Nephron progenitor cell (in vitro differentiated cells): ENCODE data around the gene WDR13.
A peak's percentile ranks its signal among the peaks of the same experiment; 100 is the strongest.
"Not testable (repeated sequence)": the region's sequence is repeated elsewhere in the genome, so short reads cannot be mapped to it uniquely, and the experiment has no call there.

Experiments used
- DNase-seq: peaks from one replicate; pipeline ENCODE4 v3.0.0; 2021
- H3K27ac Mint-ChIP-seq: 2 replicates; pipeline ENCODE4 v1.8.0; 2021; ENCODE audit warnings: mild to moderate bottlenecking, moderate library complexity, mixed read lengths
- H3K27me3 Mint-ChIP-seq: 2 replicates; pipeline ENCODE4 v1.8.0; 2021; ENCODE audit warnings: mild to moderate bottlenecking, low read depth, mixed read lengths; ENCODE audit not compliant: poor library complexity
- H3K36me3 Mint-ChIP-seq: 2 replicates; pipeline ENCODE4 v1.8.0; 2021; ENCODE audit warnings: low read depth, mixed read lengths
- H3K4me1 Mint-ChIP-seq: 2 replicates; pipeline ENCODE4 v1.8.0; 2021; ENCODE audit warnings: mixed read lengths
- H3K4me3 Mint-ChIP-seq: 2 replicates; pipeline ENCODE4 v1.8.0; 2021; ENCODE audit warnings: mild to moderate bottlenecking, moderate library complexity, mixed read lengths
- H3K9me3 Mint-ChIP-seq: 2 replicates; pipeline ENCODE4 v1.8.0; 2021; ENCODE audit warnings: mild to moderate bottlenecking, moderate library complexity, mixed read lengths
- TF ChIP-seq, protein P1 (sequence below): fragments of 200-600 bp; sonication (generic); IDR thresholded peaks from 2 replicates; pipeline ENCODE4 v1.5.0; 2021; ENCODE audit warnings: antibody characterized with exemption

WDR13 gene

DNA sequence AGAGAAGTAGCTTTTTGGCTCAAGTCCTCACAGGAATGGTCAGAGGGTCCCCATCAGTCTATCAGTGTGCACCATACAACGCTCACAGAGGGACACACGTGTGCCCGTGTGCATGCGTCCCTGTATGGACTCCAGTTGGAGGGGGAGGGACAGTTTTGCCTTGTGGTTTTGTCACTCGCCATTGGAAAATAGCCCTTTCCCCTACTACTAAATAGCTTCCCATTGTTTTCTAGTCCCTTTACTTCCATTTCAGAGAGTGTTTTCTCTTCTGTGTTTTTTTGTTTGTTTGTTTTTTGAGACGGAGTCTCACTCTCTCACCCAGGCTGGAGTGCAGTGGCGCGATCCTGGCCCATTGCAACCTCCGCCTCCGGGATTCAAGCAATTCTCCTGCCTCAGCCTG, 34.9 kb downstream of the WDR13 start:
- Mint-ChIP-seq H3K4me3 (no peak overlapping the region), H3K36me3 (no peaks in the 10 kb centered on the region), H3K27me3 (no peaks in the 10 kb centered on the region), H3K9me3 (peaks cover 23% of the 10 kb centered on the region), H3K27ac (no peak overlapping the region), H3K4me1 (no peaks in the 10 kb centered on the region)
- no peak for DNase-seq
- TF ChIP-seq, protein P1, sequence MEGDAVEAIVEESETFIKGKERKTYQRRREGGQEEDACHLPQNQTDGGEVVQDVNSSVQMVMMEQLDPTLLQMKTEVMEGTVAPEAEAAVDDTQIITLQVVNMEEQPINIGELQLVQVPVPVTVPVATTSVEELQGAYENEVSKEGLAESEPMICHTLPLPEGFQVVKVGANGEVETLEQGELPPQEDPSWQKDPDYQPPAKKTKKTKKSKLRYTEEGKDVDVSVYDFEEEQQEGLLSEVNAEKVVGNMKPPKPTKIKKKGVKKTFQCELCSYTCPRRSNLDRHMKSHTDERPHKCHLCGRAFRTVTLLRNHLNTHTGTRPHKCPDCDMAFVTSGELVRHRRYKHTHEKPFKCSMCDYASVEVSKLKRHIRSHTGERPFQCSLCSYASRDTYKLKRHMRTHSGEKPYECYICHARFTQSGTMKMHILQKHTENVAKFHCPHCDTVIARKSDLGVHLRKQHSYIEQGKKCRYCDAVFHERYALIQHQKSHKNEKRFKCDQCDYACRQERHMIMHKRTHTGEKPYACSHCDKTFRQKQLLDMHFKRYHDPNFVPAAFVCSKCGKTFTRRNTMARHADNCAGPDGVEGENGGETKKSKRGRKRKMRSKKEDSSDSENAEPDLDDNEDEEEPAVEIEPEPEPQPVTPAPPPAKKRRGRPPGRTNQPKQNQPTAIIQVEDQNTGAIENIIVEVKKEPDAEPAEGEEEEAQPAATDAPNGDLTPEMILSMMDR, result no peak

DNA sequence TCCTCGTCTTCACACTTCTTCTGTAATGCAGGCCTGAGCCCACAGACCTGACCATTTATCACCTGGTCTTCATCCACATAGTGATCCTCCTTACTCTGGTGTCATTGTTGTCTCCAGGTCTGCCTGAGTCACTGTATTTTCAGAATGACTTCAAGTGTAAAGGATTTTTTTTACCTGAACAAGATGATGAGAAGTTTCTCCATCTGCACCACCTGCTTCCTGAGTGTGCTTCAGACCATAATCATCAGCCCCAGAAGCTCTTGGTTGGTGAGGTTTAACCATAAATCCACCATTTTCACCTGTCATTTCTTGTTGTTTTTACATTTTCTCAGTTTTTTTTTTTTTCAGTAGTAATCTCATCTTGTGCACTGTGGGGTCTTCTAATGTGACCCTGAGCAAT, 39.0 kb downstream of the WDR13 start:
- Mint-ChIP-seq H3K27me3 (no peaks in the 10 kb centered on the region), H3K9me3 (peaks cover 26% of the 10 kb centered on the region), H3K4me1 (no peaks in the 10 kb centered on the region), H3K36me3 (no peaks in the 10 kb centered on the region), H3K4me3 (no peak overlapping the region), H3K27ac (no peak overlapping the region)
- no peak for DNase-seq
- TF ChIP-seq, protein P1, result no peak

DNA sequence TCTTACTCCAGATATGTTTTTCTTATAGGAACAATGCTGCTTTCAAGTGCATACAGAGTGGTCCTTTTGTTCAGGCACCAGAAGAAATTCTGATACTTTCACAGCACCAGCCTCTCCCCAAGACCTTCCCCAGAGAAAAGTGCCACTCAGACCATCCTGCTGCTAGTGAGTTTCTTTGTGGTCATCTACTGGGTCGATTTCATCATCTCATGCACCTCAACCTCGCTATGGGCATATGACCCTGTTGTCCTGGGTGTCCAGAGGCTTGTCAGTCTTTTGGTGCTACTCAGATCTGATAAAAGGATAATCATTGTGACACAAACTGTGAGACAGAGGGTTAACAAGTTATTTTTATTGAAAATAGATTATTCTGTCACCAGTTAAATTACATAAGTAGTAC, 39.5 kb downstream of the WDR13 start:
- Mint-ChIP-seq H3K27ac (no peak overlapping the region), H3K4me1 (no peaks in the 10 kb centered on the region), H3K9me3 (peaks cover 26% of the 10 kb centered on the region), H3K36me3 (no peaks in the 10 kb centered on the region), H3K4me3 (no peak overlapping the region), H3K27me3 (no peaks in the 10 kb centered on the region)
- TF ChIP-seq, protein P1, result no peak
- DNase-seq, result no peak

DNA sequence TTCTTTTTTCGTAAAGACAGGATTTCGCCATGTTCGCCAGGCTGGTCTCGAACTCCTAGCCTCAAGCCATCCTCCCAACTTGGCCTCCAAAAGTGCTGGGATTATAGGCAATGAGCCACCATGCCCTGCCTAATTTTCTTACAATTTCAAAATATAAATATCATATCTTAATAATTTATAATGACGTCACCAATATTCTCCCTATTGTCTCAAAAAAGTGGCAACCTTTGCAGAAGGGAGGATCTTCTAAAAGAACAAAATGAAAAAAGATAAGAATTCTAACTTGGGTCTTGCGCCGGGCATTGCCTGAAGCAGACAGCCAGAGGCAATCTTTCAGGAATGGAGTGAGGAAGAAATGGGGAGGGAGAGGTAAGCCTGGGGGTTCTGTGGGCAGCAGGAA, 48.4 kb downstream of the WDR13 start:
- TF ChIP-seq, protein P1, result no peak
- Mint-ChIP-seq H3K27me3 (no peaks in the 10 kb centered on the region), H3K27ac (no peak overlapping the region), H3K36me3 (no peaks in the 10 kb centered on the region), H3K4me1 (peaks cover 5% of the 10 kb centered on the region), H3K9me3 (peaks cover 20% of the 10 kb centered on the region), H3K4me3 (no peak overlapping the region)
- DNase-seq, result no peak

DNA sequence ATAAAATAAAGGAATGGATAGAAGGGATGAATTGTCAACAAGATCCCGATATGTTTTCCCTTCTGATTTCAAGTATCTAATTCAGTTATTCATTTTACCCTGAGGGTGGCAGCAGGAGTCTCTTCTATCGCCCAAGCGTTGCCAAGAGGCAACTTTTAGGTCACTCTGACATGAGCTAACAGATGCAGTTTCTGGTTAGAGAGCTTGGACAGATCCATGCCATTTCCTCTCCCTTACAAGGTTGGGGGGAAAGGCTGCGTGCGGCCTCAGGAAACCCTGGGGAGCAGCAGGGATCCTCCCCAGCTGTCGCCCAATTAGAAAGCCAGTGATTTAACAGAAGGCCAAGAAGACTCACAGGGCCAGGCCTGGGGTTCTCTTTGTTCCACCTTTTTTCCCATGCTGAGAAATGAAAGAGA, 51.1 kb downstream of the WDR13 start:
- H3K27me3 Mint-ChIP-seq, result peaks cover 7% of the 10 kb centered on the region
- peaks cover 5% of the 10 kb centered on the region for H3K4me1 Mint-ChIP-seq
- peak; percentile 10 for DNase-seq
- no peaks in the 10 kb centered on the region for H3K36me3 Mint-ChIP-seq
- H3K9me3 Mint-ChIP-seq, result peaks cover 31% of the 10 kb centered on the region
- H3K27ac Mint-ChIP-seq, result no peak overlapping the region
- TF ChIP-seq, protein P1, result no peak
- no peak overlapping the region for H3K4me3 Mint-ChIP-seq

DNA sequence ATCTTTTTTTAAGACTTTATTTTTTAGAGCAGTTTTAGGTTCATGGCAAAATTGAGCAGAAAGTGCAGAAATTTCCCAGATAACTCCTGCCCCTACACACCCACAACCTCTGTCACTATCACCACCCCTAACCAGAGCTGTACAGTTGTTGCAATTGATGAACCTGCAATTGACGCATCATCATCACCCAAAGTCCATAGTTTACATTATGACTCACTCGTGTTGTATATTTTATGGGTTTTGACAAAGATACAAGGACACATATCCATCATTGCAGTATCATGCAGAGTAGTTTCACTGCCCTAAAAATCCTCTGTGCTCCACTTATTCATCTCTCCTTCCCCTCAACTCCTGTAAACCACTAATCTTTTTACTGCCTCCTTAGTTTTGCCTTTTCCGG, 51.8 kb downstream of the WDR13 start:
- H3K27ac Mint-ChIP-seq, result no peak overlapping the region
- H3K36me3 Mint-ChIP-seq, result no peaks in the 10 kb centered on the region
- TF ChIP-seq, protein P1, result no peak
- DNase-seq, result no peak
- peaks cover 5% of the 10 kb centered on the region for H3K4me1 Mint-ChIP-seq
- H3K4me3 Mint-ChIP-seq, result no peak overlapping the region
- peaks cover 35% of the 10 kb centered on the region for H3K9me3 Mint-ChIP-seq
- H3K27me3 Mint-ChIP-seq, result peaks cover 13% of the 10 kb centered on the region

DNA sequence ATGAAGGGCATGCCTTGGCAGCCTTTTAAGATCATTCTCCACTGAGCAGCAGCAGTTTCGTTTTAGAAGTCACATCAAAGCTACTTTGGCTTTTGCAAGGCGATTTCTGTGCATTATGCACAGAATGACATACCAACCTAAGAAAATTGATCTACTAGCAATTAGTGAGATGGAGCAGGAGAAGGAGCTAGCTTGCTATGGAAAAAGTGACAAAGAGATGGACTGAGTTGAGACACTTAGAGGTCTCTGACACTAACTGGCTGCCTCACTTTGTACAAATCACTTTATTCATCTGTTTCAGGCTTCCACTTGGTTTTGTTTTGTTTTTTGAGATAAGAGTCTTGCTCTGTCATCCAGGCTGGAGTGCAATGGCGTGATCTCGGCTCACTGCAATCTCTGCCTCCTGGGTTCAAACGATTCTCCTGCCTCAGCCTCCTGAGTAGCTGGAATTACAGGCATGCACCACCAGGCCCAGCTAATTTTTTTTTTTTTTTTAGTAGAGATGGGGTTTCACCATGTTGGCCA, 54.8 kb downstream of the WDR13 start:
- H3K27me3 Mint-ChIP-seq, result peaks cover 17% of the 10 kb centered on the region
- not testable (repeated sequence) for DNase-seq, H3K36me3 Mint-ChIP-seq, H3K27ac Mint-ChIP-seq, H3K4me3 Mint-ChIP-seq, H3K4me1 Mint-ChIP-seq
- peaks cover 51% of the 10 kb centered on the region for H3K9me3 Mint-ChIP-seq

DNA sequence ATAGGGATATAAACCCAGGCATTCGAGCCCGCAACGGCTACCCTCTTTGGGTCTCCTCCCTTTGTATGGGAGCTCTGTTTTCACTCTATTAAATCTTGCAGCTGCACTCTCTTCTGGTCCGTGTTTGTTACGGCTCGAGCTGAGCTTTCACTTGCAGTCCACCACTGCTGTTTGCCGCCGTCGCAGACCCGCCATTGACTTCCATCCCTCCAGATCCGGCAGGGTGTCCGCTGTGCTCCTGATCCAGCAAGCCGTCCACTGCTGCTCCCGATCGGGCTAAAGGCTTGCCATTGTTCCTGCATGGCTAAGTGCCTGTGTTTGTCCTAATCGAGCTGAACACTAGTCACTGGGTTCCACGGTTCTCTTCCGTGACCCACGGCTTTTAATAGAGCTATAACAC, 57.5 kb downstream of the WDR13 start:
- not testable (repeated sequence) for DNase-seq, H3K36me3 Mint-ChIP-seq, H3K27ac Mint-ChIP-seq, H3K4me1 Mint-ChIP-seq
- peaks cover 17% of the 10 kb centered on the region for H3K27me3 Mint-ChIP-seq
- peak overlapping the region; percentile 62 for H3K4me3 Mint-ChIP-seq
- peaks cover 48% of the 10 kb centered on the region for H3K9me3 Mint-ChIP-seq
